Smooth muscle cell (in vitro differentiated cells): ENCODE results near the gene TMEM221. TPM values are rescaled to one million over a fixed set of nuclear protein-coding genes. Genes with fewer than 3 reads are reported as not detected.

ENCODE experiments used
- DNase-seq: peaks from one replicate; lab custom pipeline; 2025; ENCODE audit not compliant: unreplicated experiment; lab: John Stamatoyannopoulos, UW
- H2AFZ ChIP-seq: fragments of 200-600 bp; sonication (generic); 2 replicates; pipeline ENCODE4 v1.6.0; 2016; ENCODE audit warnings: antibody characterized with exemption, low read depth, mild to moderate bottlenecking
- H3F3A ChIP-seq: fragments of 200-600 bp; sonication (generic); 2 replicates; pipeline ENCODE4 v1.6.0; 2017; ENCODE audit warnings: antibody characterized with exemption, low read depth
- H3K27ac ChIP-seq: fragments of 200-600 bp; sonication (generic); 2 replicates; pipeline ENCODE4 v1.5.1; 2016; ENCODE audit warnings: low read depth, mild to moderate bottlenecking
- H3K27me3 ChIP-seq: fragments of 200-600 bp; sonication (generic); 2 replicates; pipeline ENCODE4 v1.6.1; 2016; ENCODE audit warnings: low read depth, mild to moderate bottlenecking
- H3K36me3 ChIP-seq: fragments of 200-600 bp; sonication (generic); 2 replicates; pipeline ENCODE4 v1.5.1; 2016; ENCODE audit warnings: low read depth
- H3K4me1 ChIP-seq: fragments of 200-600 bp; sonication (generic); 2 replicates; pipeline ENCODE4 v1.5.1; 2016; ENCODE audit warnings: low read depth
- H3K4me2 ChIP-seq: fragments of 200-600 bp; sonication (generic); 2 replicates; pipeline ENCODE4 v1.6.0; 2016; ENCODE audit warnings: mild to moderate bottlenecking
- H3K4me3 ChIP-seq: fragments of 200-600 bp; sonication (generic); 2 replicates; pipeline ENCODE4 v1.5.1; 2016; ENCODE audit warnings: mild to moderate bottlenecking
- H3K79me2 ChIP-seq: fragments of 200-600 bp; sonication (generic); 2 replicates; pipeline ENCODE4 v1.6.0; 2016; ENCODE audit warnings: low read depth, mild to moderate bottlenecking
- H3K9ac ChIP-seq: fragments of 200-600 bp; sonication (generic); 2 replicates; pipeline ENCODE4 v1.6.0; 2016; ENCODE audit warnings: low read depth
- H3K9me3 ChIP-seq: fragments of 200-600 bp; sonication (generic); replicated peaks from 2 replicates; pipeline ENCODE4 v1.5.1; 2016; ENCODE audit warnings: low read depth
- H4K20me1 ChIP-seq: fragments of 200-600 bp; sonication (generic); 2 replicates; pipeline ENCODE4 v1.6.0; 2016; ENCODE audit warnings: low read depth
- CTCF ChIP-seq: fragments of 200-600 bp; sonication (generic); IDR thresholded peaks from 2 replicates; pipeline ENCODE4 v1.5.1; 2017; ENCODE audit warnings: borderline replicate concordance, mild to moderate bottlenecking, antibody characterized with exemption; ENCODE audit not compliant: insufficient read depth, poor library complexity, severe bottlenecking
- WGBS: methylation state at CpG from one replicate; pipeline ENCODE4 v1.1.7; 2016; ENCODE audit warnings: low lambda C conversion rate; 5-methylcytosine and 5-hydroxymethylcytosine counted together
- polyA plus RNA-seq: library from polyadenylated mRNA; unstranded; fragments of >200 nt; fragmentation: Nextera tagmentation; extraction: Ambion mirVana; gene quantifications from 2 replicates; pipeline ENCODE4 v1.2.1, GENCODE V29; 2016
- total RNA-seq: library from RNA; depleted of rRNA; stranded (reverse); fragments of >200 nt; gene quantifications from 2 replicates; pipeline ENCODE4 v1.2.3, GENCODE V29; 2014

The TMEM221 gene
- total and polyA plus RNA-seq, 2 experiments from 2014 or later = 0.31 to 0.63 TPM

GRCh38 chr19:17486545-17487240 lies 38.2 kb upstream of the TMEM221 start:
- H3K9me3 ChIP-seq = no peaks in the 10 kb centered on the region
- WGBS = 97% methylated on average over 58 of the region's 58 CpGs
- no peak for TF ChIP-seq CTCF
- no peak overlapping the region for H3K9ac ChIP-seq
- H3K4me2 ChIP-seq = no peak overlapping the region
- H3K4me3 ChIP-seq = no peak overlapping the region
- peaks cover 66% of the 10 kb centered on the region for H4K20me1 ChIP-seq
- H3K27ac ChIP-seq = no peak overlapping the region
- no peaks in the 10 kb centered on the region for H3K36me3 ChIP-seq
- DNase-seq = no peak
- no peak overlapping the region for H2AFZ ChIP-seq
- H3K4me1 ChIP-seq = no peaks in the 10 kb centered on the region
- no peaks in the 10 kb centered on the region for H3K27me3 ChIP-seq
- no peaks in the 10 kb centered on the region for H3K79me2 ChIP-seq
- no peaks in the 10 kb centered on the region for H3F3A ChIP-seq

- no peaks in the 10 kb centered on the region for H3F3A ChIP-seq
Measured at GRCh38 chr19:17484520-17485185, 36.2 kb upstream of the TMEM221 start.

GRCh38 chr19:17483605-17484002 lies 35.1 kb upstream of the TMEM221 start:
- no peak for TF ChIP-seq CTCF
- H4K20me1 ChIP-seq = peaks cover 78% of the 10 kb centered on the region
- DNase-seq = no peak
- over 99% methylated on average over 10 of the region's 10 CpGs for WGBS
- no peaks in the 10 kb centered on the region for H3K27me3 ChIP-seq
- H3K27ac ChIP-seq = no peak overlapping the region
- peaks cover 4% of the 10 kb centered on the region for H3F3A ChIP-seq
- no peaks in the 10 kb centered on the region for H3K36me3 ChIP-seq
- H2AFZ ChIP-seq = no peak overlapping the region
- H3K4me2 ChIP-seq = no peak overlapping the region
- H3K9me3 ChIP-seq = no peaks in the 10 kb centered on the region
- H3K4me1 ChIP-seq = peaks cover 12% of the 10 kb centered on the region
- no peak overlapping the region for H3K9ac ChIP-seq
- H3K4me3 ChIP-seq = no peak overlapping the region
- peaks cover 5% of the 10 kb centered on the region for H3K79me2 ChIP-seq

More at GRCh38 chr19:17484520-17485185, 36.2 kb upstream of the TMEM221 start:
- Histone ChIP-seq H3K4me3 (no peak overlapping the region), H2AFZ (no peak overlapping the region), H3K36me3 (no peaks in the 10 kb centered on the region), H3K4me1 (peaks cover 4% of the 10 kb centered on the region), H3K9ac (no peak overlapping the region), H3K4me2 (no peak overlapping the region), H4K20me1 (peaks cover 80% of the 10 kb centered on the region), H3K27ac (no peak overlapping the region), H3K9me3 (no peaks in the 10 kb centered on the region), H3K79me2 (peaks cover 5% of the 10 kb centered on the region), H3K27me3 (no peaks in the 10 kb centered on the region)
- no peak for TF ChIP-seq CTCF
- WGBS = 97% methylated on average over 6 of the region's 6 CpGs
- DNase-seq = no peak
